Measurements from ENCODE around the gene ASCL5.

Gene ASCL5

DNA sequence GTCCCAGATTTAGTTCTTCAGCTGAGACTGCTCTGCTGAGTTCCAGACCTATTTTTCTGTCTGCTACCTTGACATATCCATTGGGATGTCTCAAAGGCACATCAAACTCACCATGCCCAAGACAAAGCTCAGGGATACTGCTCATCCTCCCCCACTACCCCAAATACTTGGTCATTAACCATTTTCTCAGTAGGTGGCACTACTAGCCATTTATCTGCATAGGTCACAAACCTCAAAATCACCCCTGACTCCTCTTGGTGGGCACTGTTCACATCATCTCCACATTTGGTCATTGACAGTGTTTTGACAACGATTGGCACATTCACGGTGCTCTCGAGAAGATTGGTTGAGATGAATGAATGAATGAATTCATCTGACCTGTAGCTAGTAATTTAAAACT is 46.8 kb downstream of the ASCL5 start:
- TF ChIP-seq CTCF (conservative IDR thresholded peaks at IDR 0.05; ENCODE audit: control insufficient read depth, insufficient read depth, low read depth, low read length), result no peak
- no peak overlapping the region for H3K4me3 ChIP-seq (ENCODE audit: control insufficient read depth, low read depth, low read length)
- DNase-seq (ENCODE audit: low read depth), result no peak

DNA sequence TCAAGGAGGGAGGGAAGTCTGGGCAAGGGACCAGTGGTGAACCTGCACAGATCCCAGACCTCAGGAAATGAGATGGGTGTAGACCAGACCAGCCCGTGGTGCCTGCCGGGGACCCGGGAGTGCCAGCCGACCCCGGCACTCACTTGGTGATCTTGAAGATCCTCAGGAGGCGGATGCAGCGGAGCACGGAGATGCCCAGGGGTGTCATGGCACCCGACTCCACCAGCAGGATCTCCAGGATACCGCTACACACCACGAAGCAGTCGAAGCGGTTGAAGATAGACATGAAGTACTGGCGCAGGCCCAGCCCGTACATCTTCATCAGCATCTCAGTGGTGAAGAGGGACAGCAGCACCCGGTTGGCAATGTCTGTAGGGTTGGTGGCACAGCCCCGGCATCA is 49.2 kb downstream of the ASCL5 start:
- TF ChIP-seq CTCF (conservative IDR thresholded peaks at IDR 0.05; ENCODE audit: control insufficient read depth, insufficient read depth, low read depth, low read length), result no peak
- no peak for DNase-seq (ENCODE audit: low read depth)

DNA sequence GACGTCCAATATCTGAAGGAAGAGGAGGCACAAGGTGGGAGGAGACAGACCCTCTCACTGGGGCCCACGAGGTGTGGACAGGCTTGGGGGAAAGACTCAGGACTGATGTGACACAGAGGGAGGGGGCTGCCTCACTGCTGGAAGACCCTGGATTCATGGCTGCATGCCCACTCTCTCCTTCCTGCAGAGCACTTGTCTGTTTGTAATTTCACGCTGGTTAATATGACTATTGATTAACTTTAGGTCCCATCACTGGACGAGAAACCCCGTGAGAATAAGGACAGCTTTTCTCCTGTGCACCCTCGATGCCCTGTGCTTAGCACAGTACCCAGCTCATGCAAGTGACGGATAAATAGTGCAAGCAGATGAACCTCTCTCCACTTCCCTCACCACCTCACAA is 49.9 kb downstream of the ASCL5 start:
- no peak overlapping the region for H3K4me3 ChIP-seq (ENCODE audit: control insufficient read depth, low read depth, low read length)
- no peak for TF ChIP-seq CTCF (conservative IDR thresholded peaks at IDR 0.05; ENCODE audit: control insufficient read depth, insufficient read depth, low read depth, low read length)
- DNase-seq (ENCODE audit: low read depth), result no peak

More for the DNA sequence above, 49.2 kb downstream of the ASCL5 start:
- H3K4me3 ChIP-seq (ENCODE audit: control insufficient read depth, low read depth, low read length), result no peak overlapping the region

DNA sequence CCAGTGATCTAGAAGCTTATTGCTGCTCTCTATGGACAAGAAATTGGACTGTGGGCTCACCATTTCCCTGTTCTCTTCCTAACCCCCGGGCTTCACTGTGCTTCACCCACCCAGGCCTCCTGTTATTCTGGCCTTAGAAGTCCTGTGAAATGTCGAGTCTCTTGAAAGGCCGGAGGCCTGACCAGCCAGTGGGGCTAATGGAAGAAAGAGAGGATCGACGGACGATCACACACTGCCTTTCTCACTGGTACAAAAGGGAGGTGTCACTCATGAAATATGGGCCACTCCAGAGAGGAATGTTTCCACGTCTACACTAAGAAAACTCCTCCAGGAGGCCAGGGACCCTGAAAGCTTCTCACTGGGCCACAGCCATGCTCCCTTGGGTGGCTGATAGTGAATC is 50.9 kb downstream of the ASCL5 start:
- no peak for DNase-seq (ENCODE audit: low read depth)
- H3K4me3 ChIP-seq (ENCODE audit: control insufficient read depth, low read depth, low read length), result no peak overlapping the region
- TF ChIP-seq CTCF (conservative IDR thresholded peaks at IDR 0.05; ENCODE audit: control insufficient read depth, insufficient read depth, low read depth, low read length), result no peak

- no peak overlapping the region for H3K4me3 ChIP-seq (ENCODE audit: control insufficient read depth, low read depth, low read length)
- DNase-seq (ENCODE audit: low read depth), result no peak
- TF ChIP-seq CTCF (conservative IDR thresholded peaks at IDR 0.05; ENCODE audit: control insufficient read depth, insufficient read depth, low read depth, low read length), result no peak
Observed at GRCh38 chr1:201074018-201074417, 53.0 kb downstream of the ASCL5 start.

GRCh38 chr1:201072922-201073321 is 54.1 kb downstream of the ASCL5 start:
- no peak for DNase-seq (ENCODE audit: low read depth)
- TF ChIP-seq CTCF (conservative IDR thresholded peaks at IDR 0.05; ENCODE audit: control insufficient read depth, insufficient read depth, low read depth, low read length), result no peak
- no peak overlapping the region for H3K4me3 ChIP-seq (ENCODE audit: control insufficient read depth, low read depth, low read length)

DNA sequence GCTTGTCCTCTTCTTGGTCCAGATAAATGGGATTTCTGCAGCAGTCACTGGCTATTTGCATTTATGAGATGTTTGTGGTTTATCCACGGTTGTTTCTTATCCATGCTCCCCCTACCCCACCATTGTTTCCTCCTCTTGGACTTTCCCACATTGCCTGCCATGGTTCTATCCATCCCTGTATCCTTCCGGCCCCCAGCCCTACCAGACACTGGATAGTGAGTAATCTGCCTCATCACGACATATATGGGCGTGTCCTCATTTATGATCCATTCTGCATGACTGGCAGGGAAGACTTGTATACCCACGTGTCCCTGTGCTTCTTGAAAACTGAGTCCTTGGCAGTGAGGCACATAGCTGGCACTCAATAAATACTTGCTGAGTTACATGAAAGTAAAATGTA is 54.8 kb downstream of the ASCL5 start:
- TF ChIP-seq CTCF (conservative IDR thresholded peaks at IDR 0.05; ENCODE audit: control insufficient read depth, insufficient read depth, low read depth, low read length), result no peak
- H3K4me3 ChIP-seq (ENCODE audit: control insufficient read depth, low read depth, low read length), result no peak overlapping the region
- no peak for DNase-seq (ENCODE audit: low read depth)

All from fibroblast of mammary gland (primary cell).